ENCODE data around the gene ENDOU.
"Not testable (repeated sequence)": the region's sequence is repeated elsewhere in the genome, so short reads cannot be mapped to it uniquely, and the experiment has no call there.

ENDOU gene

DNA sequence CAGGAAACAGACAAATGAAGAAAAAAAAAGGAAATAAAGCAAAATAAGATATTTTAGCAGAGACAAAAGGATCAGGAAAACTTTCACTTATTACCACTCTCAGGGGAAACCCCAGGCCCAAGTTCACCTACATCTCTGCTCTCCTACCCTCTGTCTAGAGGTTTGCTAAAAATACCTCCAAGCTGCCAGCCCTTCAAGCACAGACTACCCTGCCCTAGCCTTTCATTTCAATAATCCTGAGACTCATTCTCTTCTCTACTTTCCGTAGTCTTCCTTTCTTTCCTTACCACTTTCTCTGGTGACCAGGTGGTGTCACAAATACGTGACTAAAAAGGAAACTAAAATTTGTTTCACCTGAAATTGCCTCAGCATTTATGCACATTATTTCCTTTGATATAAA lies 53.2 kb downstream of the ENDOU start:
- DNase-seq = no peak

GRCh38 chr12:47667935-47668334 lies 57.4 kb downstream of the ENDOU start:
- not testable (repeated sequence) for DNase-seq

All from kidney glomerular epithelial cell (primary cell).